ENCODE measurements around the gene FOXL3.

GRCh38 chr7:277228-277627, 12.7 kb upstream of the FOXL3 start:
- no peak for TF ChIP-seq CREB1 (CRISPR knock-in tag; IDR thresholded peaks at IDR 0.05)
- no peak for TF ChIP-seq CREM (CRISPR knock-in tag; IDR thresholded peaks at IDR 0.05)
- TF ChIP-seq GABPB1 (CRISPR knock-in tag; IDR thresholded peaks at IDR 0.05): no peak
